ENCODE data around the gene HDHD3.

HDHD3 gene

DNA sequence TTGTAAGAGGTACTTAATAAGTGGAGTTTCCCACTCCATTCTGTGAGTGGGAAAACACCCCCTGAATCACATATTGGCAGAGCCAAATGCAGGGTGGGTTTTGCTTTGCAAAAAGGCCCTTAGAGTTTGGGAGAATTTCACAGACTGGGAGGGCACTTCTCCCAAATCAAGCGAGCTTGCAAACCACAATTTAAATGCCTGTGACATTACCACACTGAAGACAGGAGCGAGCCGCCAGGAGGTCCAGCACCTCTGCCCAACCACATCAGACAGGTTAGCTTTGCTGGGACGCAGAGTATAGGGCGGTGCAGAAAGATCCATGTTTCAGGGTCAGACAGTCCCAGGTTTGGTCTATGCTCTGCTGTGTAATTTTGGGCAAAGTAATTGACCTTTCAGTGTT, 22.0 kb upstream of the HDHD3 start:
- no peak for TF ChIP-seq EZH2phosphoT487 (IDR thresholded peaks at IDR 0.05; ENCODE audit: borderline replicate concordance, low read length)
- TF ChIP-seq, protein P1, sequence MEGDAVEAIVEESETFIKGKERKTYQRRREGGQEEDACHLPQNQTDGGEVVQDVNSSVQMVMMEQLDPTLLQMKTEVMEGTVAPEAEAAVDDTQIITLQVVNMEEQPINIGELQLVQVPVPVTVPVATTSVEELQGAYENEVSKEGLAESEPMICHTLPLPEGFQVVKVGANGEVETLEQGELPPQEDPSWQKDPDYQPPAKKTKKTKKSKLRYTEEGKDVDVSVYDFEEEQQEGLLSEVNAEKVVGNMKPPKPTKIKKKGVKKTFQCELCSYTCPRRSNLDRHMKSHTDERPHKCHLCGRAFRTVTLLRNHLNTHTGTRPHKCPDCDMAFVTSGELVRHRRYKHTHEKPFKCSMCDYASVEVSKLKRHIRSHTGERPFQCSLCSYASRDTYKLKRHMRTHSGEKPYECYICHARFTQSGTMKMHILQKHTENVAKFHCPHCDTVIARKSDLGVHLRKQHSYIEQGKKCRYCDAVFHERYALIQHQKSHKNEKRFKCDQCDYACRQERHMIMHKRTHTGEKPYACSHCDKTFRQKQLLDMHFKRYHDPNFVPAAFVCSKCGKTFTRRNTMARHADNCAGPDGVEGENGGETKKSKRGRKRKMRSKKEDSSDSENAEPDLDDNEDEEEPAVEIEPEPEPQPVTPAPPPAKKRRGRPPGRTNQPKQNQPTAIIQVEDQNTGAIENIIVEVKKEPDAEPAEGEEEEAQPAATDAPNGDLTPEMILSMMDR (IDR thresholded peaks at IDR 0.05; ENCODE audit: low read depth, low read length, poor library complexity, severe bottlenecking) = no peak
- H3K27me3 ChIP-seq (ENCODE audit: control insufficient read depth, low read length) = no peaks in the 10 kb centered on the region
- no peaks in the 10 kb centered on the region for H4K20me1 ChIP-seq (ENCODE audit: control insufficient read depth, insufficient read depth, low read depth, low read length)
- no peaks in the 10 kb centered on the region for H3K9me2 ChIP-seq (replicated peaks; ENCODE audit: control insufficient read depth, low read length)
- no peak overlapping the region for H3K4me3 ChIP-seq (ENCODE audit: low read length)
- H3K9me3 ChIP-seq (ENCODE audit: control insufficient read depth, insufficient read depth, low read length) = no peaks in the 10 kb centered on the region
- H3K36me3 ChIP-seq (ENCODE audit: control insufficient read depth, low read length) = no peaks in the 10 kb centered on the region
- H3F3A ChIP-seq (ENCODE audit: control insufficient read depth, insufficient read depth) = peaks cover 2% of the 10 kb centered on the region; the same call in 1 of the 2 replicates
- no peak overlapping the region for H3K4me2 ChIP-seq (ENCODE audit: low read length)
- no peak overlapping the region for H3K27ac ChIP-seq (ENCODE audit: low read depth, low read length)
- peaks cover 3% of the 10 kb centered on the region; the same call in 1 of the 2 replicates for H3K79me2 ChIP-seq (ENCODE audit: control insufficient read depth, low read length)
- peaks cover 12% of the 10 kb centered on the region for H3K4me1 ChIP-seq (ENCODE audit: control insufficient read depth, low read length)

DNA sequence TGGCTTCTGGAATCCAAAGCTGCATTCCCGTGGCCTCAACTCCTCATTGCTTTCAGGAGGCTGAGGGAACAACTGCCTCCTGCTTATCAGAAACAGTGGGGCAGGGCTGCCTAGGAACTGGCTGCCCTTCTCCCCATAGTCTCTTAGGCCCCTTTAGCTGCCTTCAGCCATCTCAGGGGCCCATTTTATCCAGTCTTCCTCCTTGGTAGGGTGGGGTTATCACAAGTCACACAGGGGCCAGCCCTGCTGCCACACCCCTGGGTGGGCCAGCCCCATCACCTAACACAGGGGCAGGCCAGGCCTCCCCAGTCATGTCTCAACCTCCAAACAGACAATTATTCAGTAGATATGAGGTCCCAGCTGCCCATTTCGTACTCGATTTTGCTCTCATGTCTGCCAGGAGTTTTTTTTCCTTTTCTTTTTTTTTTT, 20.4 kb upstream of the HDHD3 start:
- no peak overlapping the region for H3K4me2 ChIP-seq (ENCODE audit: low read length)
- TF ChIP-seq, protein P1 (IDR thresholded peaks at IDR 0.05; ENCODE audit: low read depth, low read length, poor library complexity, severe bottlenecking) = no peak
- TF ChIP-seq EZH2phosphoT487 (IDR thresholded peaks at IDR 0.05; ENCODE audit: borderline replicate concordance, low read length) = no peak
- peaks cover 12% of the 10 kb centered on the region for H3K4me1 ChIP-seq (ENCODE audit: control insufficient read depth, low read length)

DNA sequence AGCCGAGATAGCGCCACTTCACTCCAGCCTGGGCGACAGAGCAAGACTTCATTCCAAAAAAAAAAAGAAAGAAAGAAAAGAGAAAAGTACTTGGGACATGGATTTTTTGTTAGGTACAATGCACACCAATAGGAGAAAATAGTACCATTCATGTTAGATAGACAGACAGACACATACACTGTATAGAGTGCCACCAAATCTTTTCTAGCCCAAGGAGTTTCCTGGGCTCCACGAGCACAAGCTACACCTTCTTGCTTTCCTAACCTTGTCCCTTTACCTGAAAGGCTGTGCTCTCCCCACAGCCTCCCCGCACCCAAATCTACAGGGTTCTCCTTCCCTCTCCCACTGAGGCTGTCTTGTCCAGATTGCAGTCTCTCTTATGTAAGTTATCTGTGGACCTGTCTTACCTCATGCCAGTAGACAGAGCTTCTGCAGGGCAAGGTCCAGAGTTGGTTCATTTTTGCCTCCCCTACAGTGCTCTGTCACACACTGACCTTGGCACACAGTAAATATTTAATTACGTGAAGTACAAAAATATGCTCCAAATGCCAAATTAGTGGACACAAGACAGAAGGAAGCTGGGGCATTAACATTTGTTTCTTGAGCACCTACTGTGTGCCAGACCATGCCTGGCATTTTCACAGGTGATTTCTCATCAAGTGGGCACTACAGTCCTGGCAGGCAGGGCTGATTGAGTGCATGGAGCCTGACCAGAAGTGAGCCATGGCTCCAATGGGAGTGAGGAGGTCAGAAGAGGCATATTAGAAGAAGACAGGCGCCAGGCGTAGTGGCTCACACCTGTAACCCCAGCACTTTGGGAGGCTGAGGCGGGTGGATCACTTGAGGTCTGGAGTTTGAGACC, 18.4 kb upstream of the HDHD3 start:
- H3K9me2 ChIP-seq (replicated peaks; ENCODE audit: control insufficient read depth, low read length) = no peaks in the 10 kb centered on the region
- H3K4me1 ChIP-seq (ENCODE audit: control insufficient read depth, low read length) = peaks cover 3% of the 10 kb centered on the region; the same call in 1 of the 2 replicates
- peaks cover 3% of the 10 kb centered on the region; the same call in 1 of the 2 replicates for H3K79me2 ChIP-seq (ENCODE audit: control insufficient read depth, low read length)
- no peak for TF ChIP-seq EZH2phosphoT487 (IDR thresholded peaks at IDR 0.05; ENCODE audit: borderline replicate concordance, low read length)
- TF ChIP-seq, protein P1 (IDR thresholded peaks at IDR 0.05; ENCODE audit: low read depth, low read length, poor library complexity, severe bottlenecking) = no peak
- no peaks in the 10 kb centered on the region for H3K27me3 ChIP-seq (ENCODE audit: control insufficient read depth, low read length)
- no peaks in the 10 kb centered on the region for H3K36me3 ChIP-seq (ENCODE audit: control insufficient read depth, low read length)
- H3K9me3 ChIP-seq (ENCODE audit: control insufficient read depth, insufficient read depth, low read length) = no peaks in the 10 kb centered on the region
- no peak overlapping the region for H3K4me3 ChIP-seq (ENCODE audit: low read length)
- H3K27ac ChIP-seq (ENCODE audit: low read depth, low read length) = no peak overlapping the region
- no peak overlapping the region for H3K4me2 ChIP-seq (ENCODE audit: low read length)
- no peaks in the 10 kb centered on the region for H4K20me1 ChIP-seq (ENCODE audit: control insufficient read depth, insufficient read depth, low read depth, low read length)
- H3F3A ChIP-seq (ENCODE audit: control insufficient read depth, insufficient read depth) = no peaks in the 10 kb centered on the region

More for the DNA sequence above, 20.4 kb upstream of the HDHD3 start:
- Histone ChIP-seq H3K9me2 (replicated peaks; ENCODE audit: control insufficient read depth, low read length) (no peaks in the 10 kb centered on the region), H3K27ac (ENCODE audit: low read depth, low read length) (no peak overlapping the region), H3K9me3 (ENCODE audit: control insufficient read depth, insufficient read depth, low read length) (no peaks in the 10 kb centered on the region), H3F3A (ENCODE audit: control insufficient read depth, insufficient read depth) (no peaks in the 10 kb centered on the region), H4K20me1 (ENCODE audit: control insufficient read depth, insufficient read depth, low read depth, low read length) (no peaks in the 10 kb centered on the region), H3K27me3 (ENCODE audit: control insufficient read depth, low read length) (no peaks in the 10 kb centered on the region), H3K79me2 (ENCODE audit: control insufficient read depth, low read length) (peaks cover 3% of the 10 kb centered on the region; the same call in 1 of the 2 replicates), H3K4me3 (ENCODE audit: low read length) (no peak overlapping the region), H3K36me3 (ENCODE audit: control insufficient read depth, low read length) (no peaks in the 10 kb centered on the region)

Data from DOHH2 (cell line).